COLO668 (cell line): Measurements from ENCODE around the gene RILPL1.
"Not testable (repeated sequence)": the region's sequence is repeated elsewhere in the genome, so short reads cannot be mapped to it uniquely, and the experiment has no call there.

Source experiments
- DNase-seq: peaks from one replicate; lab custom pipeline; 2025; ENCODE audit not compliant: unreplicated experiment; lab: John Stamatoyannopoulos, UW

RILPL1 gene

GRCh38 chr12:123497065-123497464 lies 36.5 kb downstream of the RILPL1 start:
- DNase-seq, result no peak

GRCh38 chr12:123494124-123494851 lies 39.2 kb downstream of the RILPL1 start:
- no peak for DNase-seq

- not testable (repeated sequence) for DNase-seq
Measured at GRCh38 chr12:123492339-123493039, 41.0 kb downstream of the RILPL1 start.

- DNase-seq, result no peak
Measured at GRCh38 chr12:123491481-123491880, 42.0 kb downstream of the RILPL1 start.

- DNase-seq, result no peak
Measured at GRCh38 chr12:123491056-123491455, 42.5 kb downstream of the RILPL1 start.

GRCh38 chr12:123490089-123490488 lies 43.4 kb downstream of the RILPL1 start:
- DNase-seq, result no peak

GRCh38 chr12:123489580-123489979 lies 43.9 kb downstream of the RILPL1 start:
- DNase-seq, result no peak

- DNase-seq, result no peak
Measured at GRCh38 chr12:123488539-123489230, 44.8 kb downstream of the RILPL1 start.

- no peak for DNase-seq
Measured at GRCh38 chr12:123487428-123487827, 46.1 kb downstream of the RILPL1 start.

- no peak for DNase-seq
Measured at GRCh38 chr12:123485756-123486155, 47.8 kb downstream of the RILPL1 start.

GRCh38 chr12:123483602-123484248 lies 49.8 kb downstream of the RILPL1 start:
- no peak for DNase-seq

- DNase-seq, result no peak
Measured at GRCh38 chr12:123482876-123483275, 50.6 kb downstream of the RILPL1 start.

- not testable (repeated sequence) for DNase-seq
Measured at GRCh38 chr12:123481251-123481650, 52.3 kb downstream of the RILPL1 start.

GRCh38 chr12:123479442-123480180 lies 53.9 kb downstream of the RILPL1 start:
- no peak for DNase-seq

- DNase-seq, result no peak
Measured at GRCh38 chr12:123478762-123479161, 54.8 kb downstream of the RILPL1 start.

- no peak for DNase-seq
Measured at GRCh38 chr12:123478069-123478468, 55.5 kb downstream of the RILPL1 start.

- no peak for DNase-seq
Measured at GRCh38 chr12:123475246-123475703, 58.2 kb downstream of the RILPL1 start.

GRCh38 chr12:123474485-123475245 lies 58.9 kb downstream of the RILPL1 start:
- DNase-seq, result no peak

GRCh38 chr12:123472438-123472849 lies 61.1 kb downstream of the RILPL1 start:
- no peak for DNase-seq
